Activated CD4-positive, alpha-beta T cell treated with anti-CD3 and anti-CD28 coated beads, Interleukin-2, Interleukin-6, amounts not matched to agents 100 ng/mL and 50 ng/mL, durations not matched to agents 16 hours and 8 hours (primary cell): ENCODE measurements around the gene FES.
"Not testable (repeated sequence)": the region's sequence is repeated elsewhere in the genome, so short reads cannot be mapped to it uniquely, and the experiment has no call there.

Experiments
- DNase-seq: peaks from one replicate; pipeline ENCODE4 v3.0.0-alpha.2; 2020

FES gene

DNA sequence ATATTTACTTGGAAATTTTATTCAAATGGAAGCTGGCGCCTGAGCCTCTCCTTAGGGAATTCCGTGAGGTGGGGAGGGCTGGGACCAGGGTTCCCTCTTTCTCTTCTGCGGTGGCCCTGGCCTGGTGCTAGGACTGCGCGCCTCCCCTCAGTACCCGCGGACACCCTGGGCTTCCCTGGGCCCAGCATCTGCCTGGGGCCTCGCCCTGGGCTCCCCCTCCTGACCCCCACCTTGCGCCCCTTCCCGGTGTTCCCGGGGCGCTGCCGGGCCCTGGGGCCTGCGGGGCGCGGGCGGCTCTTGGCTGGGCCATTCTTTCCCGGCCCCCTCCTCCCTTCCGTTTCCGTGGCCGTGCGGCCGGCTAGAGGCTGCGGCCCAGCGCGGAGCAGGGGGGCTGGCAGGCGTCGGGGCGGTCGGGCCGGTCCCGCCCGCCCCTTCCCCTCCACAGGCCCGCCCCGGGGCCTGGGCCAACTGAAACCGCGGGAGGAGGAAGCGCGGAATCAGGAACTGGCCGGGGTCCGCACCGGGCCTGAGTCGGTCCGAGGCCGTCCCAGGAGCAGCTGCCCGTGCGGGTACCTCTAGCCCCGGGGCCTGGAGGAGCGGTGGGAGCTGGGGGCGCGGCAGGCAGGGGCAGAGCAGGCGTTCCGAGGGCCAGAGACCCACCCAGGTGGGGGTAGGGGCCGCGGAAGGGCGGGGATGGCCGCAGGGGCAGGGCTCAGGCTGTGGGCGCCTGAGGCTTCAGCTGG is at the start of gene FES:
Gene FES (plus strand): TSS at position 529 of the 743 bp plus-strand sequence. CDS start 542 bp downstream, outside the sequence.
- DNase-seq, result no peak

DNA sequence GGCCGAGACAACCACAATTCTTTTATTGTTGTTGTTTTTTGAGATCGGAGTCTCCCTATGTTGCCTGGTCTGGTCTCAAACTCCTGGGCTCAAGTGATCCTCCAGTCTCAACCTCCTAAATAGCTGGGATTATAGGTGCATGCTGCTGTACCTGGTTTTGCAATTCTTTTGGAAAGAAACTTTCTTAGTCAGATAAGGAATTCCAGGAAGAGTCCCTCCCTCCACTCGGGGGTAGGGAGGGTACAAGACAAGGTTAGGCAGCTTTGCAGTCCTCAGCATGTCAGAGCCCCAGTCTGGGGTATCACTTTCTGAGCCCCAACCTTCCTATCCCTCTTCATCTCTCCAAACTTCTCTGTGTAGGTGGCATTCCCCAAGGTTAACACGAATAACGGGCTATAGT is 49.7 kb upstream of the FES start:
- no peak for DNase-seq

DNA sequence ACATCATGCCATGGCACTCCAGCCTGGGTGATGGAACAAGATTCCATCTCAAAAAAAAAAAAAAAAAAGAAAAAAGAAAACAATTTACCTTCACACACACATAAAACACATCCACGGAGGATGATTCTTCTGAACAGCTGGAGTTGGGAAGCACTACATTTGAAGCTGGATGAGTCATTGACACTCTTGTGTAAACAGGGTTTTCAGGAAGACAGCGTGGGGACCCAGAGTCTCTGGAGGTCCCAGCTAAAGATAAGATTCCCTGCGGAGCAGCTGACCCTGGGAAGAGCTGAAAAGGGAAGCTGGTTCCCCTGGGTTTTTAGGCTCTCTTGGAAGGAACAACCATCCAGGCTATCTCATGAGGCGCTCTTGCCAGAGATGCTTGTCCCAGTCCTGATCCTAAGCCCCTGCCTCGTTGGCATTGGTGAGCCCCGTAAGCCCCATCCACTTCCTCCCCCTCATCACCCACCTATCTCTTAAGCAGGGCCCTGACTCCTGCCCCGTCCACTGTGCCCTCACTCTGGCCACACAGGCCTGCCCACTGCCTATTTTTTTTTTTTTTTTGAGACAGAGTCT is 47.9 kb upstream of the FES start:
- DNase-seq, result no peak

- DNase-seq, result peak; percentile 77
Measured at GRCh38 chr15:90837094-90837493, 47.2 kb upstream of the FES start.

- DNase-seq, result peak; percentile 91
Measured at GRCh38 chr15:90838139-90838538, 46.2 kb upstream of the FES start.

GRCh38 chr15:90838544-90838943 is 45.8 kb upstream of the FES start:
- DNase-seq, result no peak

DNA sequence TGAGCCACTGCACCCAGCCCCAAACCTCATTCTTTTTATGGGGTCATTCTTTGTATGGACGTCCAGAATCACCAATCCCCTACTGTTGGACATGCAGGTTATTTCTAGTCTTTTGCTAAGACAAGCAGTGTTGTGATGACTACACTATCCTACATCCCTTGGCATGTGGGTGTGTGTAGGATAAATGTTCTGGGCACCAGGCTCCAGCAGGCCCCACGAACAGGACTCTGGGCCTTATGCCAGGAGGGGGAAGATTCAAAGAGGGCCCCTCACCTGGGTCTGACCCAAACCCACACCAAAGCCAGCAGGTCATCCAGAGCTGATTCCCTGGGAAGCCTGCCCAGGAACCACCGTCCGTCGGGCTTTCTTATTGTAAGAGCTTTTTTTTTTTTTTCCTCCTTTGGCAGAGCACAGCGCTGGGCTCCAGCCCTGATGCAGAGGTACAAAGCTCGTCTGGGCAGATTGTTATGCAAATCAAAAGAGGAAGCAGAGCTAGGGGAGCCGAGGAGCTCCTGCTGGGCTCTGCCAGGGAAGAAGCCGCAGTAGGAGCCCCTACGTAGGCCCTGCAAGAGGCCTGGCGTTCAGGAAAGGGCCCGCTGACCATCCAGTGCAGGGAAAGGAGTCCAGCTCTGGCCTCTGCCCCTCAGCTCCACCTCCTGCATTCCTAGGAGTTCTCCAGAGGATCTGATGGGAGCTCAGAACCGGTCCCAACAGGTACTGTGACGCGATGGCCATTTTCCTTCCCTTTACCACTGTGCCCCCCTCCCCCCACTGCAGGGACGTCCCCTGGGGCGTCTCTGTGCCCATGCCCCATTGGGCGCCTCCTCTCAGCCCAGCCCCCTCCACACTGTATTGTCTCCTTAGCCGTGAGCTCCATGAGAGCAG is 44.9 kb upstream of the FES start:
- DNase-seq, result no peak

- DNase-seq, result no peak
Measured at GRCh38 chr15:90840157-90840855, 44.0 kb upstream of the FES start.

DNA sequence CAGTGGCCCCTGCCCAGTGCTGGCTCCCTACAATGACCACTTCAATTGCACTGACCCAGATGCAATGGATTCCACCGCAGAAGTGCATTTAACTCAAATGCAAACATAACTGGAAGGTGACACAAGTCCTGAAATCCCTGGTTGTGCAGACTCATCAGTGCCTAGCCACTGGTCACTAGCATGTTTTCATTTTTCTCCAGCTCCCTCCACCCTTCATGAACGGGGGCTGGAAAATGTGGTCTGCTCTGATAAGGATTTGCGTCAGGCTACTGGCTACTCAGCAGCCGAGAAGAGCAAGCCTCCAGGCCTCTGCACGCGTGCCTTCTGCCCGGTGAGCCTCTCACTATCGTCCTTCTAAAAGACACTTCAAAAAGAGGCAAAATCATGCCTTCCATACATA is 43.4 kb upstream of the FES start:
- no peak for DNase-seq

- DNase-seq, result no peak
Measured at GRCh38 chr15:90844696-90845095, 39.6 kb upstream of the FES start.

DNA sequence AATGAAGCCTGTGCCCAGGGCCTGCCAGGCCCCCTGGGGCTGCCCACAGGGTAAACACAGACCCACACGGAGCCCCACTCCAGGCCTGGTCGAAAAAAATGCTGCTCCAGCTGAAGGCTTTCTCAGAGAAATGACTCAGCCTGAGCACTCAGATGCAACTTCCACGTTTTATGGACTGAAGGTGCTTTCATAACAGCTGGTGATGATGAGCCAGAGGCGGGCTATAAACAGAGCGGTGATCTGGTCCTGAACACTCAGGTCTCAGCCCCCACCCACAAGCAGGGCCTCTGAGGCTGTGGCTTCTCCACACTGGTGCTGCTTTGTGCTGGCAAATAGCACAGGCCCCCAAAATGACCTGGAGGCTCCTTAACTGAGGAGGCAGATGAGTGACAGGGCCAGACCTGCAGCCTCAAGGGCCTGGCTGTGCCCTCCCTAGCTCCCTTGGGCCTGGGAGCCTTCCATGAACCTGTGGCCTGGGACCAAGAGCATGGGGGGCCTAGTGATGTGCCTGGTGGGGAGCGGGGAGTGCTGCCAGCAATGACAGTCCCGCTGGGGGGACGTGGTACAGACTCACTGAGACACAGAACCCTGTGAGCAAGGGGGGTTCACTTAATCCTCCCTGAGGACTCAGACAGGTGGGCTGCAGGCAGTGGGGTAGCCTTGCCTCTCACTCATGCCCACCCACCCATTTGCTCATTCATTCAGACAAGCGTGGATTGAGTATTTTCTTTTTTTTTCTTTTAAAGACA is 38.9 kb upstream of the FES start:
- DNase-seq, result peak; percentile 86

DNA sequence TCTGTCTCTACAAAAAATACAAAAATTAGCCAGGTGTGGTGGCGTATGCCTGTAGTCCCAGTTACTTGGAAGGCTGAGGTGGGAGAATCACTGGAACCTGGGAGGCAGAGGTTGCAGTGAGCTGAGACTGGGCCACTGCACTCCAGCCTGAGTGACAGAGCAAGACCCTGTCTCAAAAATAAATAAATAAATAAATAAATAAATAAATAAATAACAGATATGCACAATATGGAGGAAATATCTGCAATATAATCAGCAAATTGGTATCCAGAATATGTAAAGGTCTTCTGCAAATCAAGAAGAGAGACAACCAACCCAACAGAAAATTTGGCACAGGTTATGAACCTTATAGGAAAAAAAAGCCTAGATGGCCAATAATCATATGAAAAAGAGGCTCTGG is 34.9 kb upstream of the FES start:
- not testable (repeated sequence) for DNase-seq

GRCh38 chr15:90851114-90851513 is 33.2 kb upstream of the FES start:
- peak; percentile 74 for DNase-seq

DNA sequence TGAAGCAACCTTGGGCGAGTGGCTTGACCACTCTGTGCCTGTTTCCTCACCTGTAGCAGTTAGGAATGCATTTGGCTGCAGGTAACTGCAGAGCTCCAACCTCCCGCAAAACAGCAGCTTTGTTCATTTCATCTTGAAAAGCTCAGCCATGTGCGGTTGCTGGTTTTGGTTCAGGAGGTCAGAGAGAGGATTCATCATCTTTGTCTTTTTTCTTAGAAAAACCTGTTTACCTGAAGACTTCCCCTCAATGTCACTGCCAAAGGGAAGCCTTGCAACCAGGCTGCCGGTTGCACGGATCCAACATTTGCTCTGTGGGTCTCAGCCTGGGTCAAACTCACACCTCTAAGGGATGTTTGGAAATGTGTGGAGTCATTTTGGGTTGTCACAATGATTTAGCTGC is 32.4 kb upstream of the FES start:
- peak; percentile 63 for DNase-seq

DNA sequence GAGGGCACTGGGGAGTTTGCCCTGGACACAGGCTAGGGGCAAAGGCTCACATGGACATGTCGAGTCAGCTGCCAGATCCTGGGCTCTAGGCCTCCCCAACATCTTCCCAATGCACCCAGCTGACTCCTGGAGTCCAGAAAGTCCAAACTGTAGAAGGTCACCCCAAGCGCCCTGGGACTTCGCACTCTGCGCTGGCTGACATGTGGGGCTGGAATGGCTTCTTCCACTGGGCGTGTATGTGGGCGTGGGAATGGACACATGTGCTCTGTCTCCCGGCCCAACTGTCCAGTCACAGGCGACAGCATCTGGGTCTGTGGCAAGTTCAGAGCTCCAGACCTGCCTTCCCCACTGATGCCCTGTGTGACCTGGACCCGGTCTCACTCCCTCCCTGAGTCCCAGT is 29.2 kb upstream of the FES start:
- no peak for DNase-seq

GRCh38 chr15:90857337-90857736 is 27.0 kb upstream of the FES start:
- DNase-seq, result no peak

- peak; percentile 38 for DNase-seq
Measured at GRCh38 chr15:90857883-90858443, 26.3 kb upstream of the FES start.

DNA sequence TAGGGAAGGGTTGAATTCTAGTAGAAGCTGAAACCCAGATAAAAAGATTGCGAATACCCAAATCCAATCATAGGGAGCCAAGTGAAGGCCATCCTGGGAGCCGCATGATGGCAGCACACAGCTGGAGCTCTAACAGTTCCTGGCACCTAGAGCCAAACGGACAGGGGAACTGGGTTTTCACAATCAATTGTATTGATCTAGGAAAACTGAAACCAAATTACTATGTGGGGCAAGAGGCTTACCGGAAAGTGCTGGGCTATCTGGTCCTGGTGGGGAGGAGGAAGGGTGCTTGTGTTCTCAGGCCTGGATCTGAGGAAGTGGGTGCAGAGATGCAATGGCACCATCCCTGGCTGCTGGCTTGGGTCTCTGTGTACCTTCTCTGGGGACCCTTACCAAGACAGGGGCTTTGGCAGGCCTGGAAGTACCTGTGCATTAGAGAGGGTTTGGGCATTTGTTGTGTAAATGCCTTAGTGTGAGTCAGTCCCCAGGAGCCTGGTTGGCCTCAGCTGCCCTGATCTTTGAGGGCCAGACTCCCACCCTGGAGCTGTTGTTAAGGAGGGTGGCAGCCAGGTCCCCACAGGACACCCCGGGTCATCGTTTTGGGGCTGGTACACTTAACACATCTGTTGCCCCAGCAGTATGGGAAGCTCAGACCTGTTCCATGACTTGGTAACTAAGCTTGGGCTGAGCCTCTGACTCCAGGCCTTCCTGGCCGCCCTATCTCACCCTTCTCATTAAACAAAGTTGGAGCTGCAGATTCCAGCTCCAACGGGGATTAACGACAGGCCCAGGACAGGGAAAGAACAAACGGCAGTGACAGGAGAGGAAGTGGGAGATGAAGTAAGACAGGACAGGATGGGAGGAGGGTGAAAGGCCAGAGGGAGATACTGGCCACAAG is 24.8 kb upstream of the FES start:
- no peak for DNase-seq

GRCh38 chr15:90860450-90860849 is 23.9 kb upstream of the FES start:
- no peak for DNase-seq

GRCh38 chr15:90860942-90861675 is 23.2 kb upstream of the FES start:
- peak; percentile 70 for DNase-seq
